ENCODE measurements around the gene PPP6R1. TPM values are rescaled to one million over a fixed set of nuclear protein-coding genes. Genes with fewer than 3 reads are reported as not detected.

Gene PPP6R1
- total and polyA plus RNA-seq, 2 of the 13 experiments (the other 11 are each of a cell fraction or from before 2014, with no cell fraction given): 25.8 to 54.0 TPM

DNA sequence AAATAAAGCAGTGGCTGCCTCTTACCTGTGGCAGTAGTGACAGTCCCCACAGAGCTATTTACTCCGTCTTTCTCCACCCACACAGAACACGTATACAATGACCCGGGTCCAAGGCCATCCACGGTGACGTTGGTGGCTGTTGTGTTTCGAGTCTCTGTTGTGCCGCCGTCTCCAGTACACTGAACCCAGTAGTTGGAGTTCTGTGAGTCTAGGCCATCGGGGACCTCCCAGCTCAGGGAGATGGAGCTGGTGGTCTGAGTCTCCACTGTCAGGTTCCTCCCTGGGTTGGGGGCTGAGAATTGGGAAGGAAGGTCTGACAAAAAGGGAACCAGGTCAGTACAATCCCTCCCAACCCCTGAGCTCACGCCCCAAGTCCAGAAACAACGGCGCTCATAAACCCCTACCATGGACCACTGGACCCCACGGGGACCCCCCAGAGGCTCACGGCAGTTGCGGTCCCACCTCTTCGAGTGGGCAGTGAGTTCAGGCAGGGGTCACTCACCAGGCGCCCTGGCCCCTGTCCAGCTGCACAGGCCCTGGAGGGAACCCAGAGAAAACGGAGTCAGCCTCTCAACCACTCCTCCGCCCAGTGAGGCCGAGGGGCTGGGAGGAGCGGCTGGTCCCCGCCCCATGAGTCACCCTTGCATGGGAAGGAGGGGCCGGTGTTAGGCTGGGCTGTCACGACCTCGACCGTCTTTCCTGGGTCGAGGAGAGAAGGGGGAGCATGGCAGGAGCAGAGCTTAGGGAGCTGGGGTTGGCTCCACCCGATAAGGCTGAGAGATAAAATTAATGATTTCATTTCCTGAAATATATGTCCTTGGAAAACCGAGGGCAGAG lies 51.9 kb downstream of the PPP6R1 start (continued):
- TF ChIP-seq, protein P1, sequence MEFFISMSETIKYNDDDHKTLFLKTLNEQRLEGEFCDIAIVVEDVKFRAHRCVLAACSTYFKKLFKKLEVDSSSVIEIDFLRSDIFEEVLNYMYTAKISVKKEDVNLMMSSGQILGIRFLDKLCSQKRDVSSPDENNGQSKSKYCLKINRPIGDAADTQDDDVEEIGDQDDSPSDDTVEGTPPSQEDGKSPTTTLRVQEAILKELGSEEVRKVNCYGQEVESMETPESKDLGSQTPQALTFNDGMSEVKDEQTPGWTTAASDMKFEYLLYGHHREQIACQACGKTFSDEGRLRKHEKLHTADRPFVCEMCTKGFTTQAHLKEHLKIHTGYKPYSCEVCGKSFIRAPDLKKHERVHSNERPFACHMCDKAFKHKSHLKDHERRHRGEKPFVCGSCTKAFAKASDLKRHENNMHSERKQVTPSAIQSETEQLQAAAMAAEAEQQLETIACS (CRISPR knock-in tag; IDR thresholded peaks at IDR 0.05): no peak
- no peak for TF ChIP-seq TEAD2 (CRISPR knock-in tag; IDR thresholded peaks at IDR 0.05)
- no peak for TF ChIP-seq ZNF121 (CRISPR knock-in tag; IDR thresholded peaks at IDR 0.05)
- no peak; the same call in 1 of the 2 replicates for TF ChIP-seq RCOR2 (CRISPR knock-in tag; IDR thresholded peaks at IDR 0.05)
- TF ChIP-seq ZNF550 (CRISPR knock-in tag; IDR thresholded peaks at IDR 0.05; ENCODE audit: borderline replicate concordance): no peak
- no peak for TF ChIP-seq HNRNPUL1 (IDR thresholded peaks at IDR 0.05; ENCODE audit: low read depth, low read length)
- 0 out of 2 replicates have a peak, but pooled peaks have one; percentile 18 for TF ChIP-seq HMG20B (CRISPR knock-in tag; conservative IDR thresholded peaks at IDR 0.05)
- TF ChIP-seq MEIS1 (CRISPR knock-in tag; IDR thresholded peaks at IDR 0.05; ENCODE audit: borderline replicate concordance): no peak
- peak; percentile 81 for TF ChIP-seq HOXA3 (CRISPR knock-in tag; IDR thresholded peaks at IDR 0.05)
- TF ChIP-seq ZNF607 (CRISPR knock-in tag; IDR thresholded peaks at IDR 0.05; ENCODE audit: borderline replicate concordance): peak; percentile 81; the same call in 1 of the 2 replicates
- TF ChIP-seq, protein P2, sequence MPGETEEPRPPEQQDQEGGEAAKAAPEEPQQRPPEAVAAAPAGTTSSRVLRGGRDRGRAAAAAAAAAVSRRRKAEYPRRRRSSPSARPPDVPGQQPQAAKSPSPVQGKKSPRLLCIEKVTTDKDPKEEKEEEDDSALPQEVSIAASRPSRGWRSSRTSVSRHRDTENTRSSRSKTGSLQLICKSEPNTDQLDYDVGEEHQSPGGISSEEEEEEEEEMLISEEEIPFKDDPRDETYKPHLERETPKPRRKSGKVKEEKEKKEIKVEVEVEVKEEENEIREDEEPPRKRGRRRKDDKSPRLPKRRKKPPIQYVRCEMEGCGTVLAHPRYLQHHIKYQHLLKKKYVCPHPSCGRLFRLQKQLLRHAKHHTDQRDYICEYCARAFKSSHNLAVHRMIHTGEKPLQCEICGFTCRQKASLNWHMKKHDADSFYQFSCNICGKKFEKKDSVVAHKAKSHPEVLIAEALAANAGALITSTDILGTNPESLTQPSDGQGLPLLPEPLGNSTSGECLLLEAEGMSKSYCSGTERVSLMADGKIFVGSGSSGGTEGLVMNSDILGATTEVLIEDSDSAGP (CRISPR knock-in tag; IDR thresholded peaks at IDR 0.05; ENCODE audit: borderline replicate concordance): peak; percentile 84; the same call in 1 of the 2 replicates
- TF ChIP-seq, protein P3, sequence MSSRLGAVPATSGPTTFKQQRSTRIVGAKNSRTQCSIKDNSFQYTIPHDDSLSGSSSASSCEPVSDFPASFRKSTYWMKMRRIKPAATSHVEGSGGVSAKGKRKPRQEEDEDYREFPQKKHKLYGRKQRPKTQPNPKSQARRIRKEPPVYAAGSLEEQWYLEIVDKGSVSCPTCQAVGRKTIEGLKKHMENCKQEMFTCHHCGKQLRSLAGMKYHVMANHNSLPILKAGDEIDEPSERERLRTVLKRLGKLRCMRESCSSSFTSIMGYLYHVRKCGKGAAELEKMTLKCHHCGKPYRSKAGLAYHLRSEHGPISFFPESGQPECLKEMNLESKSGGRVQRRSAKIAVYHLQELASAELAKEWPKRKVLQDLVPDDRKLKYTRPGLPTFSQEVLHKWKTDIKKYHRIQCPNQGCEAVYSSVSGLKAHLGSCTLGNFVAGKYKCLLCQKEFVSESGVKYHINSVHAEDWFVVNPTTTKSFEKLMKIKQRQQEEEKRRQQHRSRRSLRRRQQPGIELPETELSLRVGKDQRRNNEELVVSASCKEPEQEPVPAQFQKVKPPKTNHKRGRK (CRISPR knock-in tag; IDR thresholded peaks at IDR 0.05): no peak
- TF ChIP-seq, protein P4, sequence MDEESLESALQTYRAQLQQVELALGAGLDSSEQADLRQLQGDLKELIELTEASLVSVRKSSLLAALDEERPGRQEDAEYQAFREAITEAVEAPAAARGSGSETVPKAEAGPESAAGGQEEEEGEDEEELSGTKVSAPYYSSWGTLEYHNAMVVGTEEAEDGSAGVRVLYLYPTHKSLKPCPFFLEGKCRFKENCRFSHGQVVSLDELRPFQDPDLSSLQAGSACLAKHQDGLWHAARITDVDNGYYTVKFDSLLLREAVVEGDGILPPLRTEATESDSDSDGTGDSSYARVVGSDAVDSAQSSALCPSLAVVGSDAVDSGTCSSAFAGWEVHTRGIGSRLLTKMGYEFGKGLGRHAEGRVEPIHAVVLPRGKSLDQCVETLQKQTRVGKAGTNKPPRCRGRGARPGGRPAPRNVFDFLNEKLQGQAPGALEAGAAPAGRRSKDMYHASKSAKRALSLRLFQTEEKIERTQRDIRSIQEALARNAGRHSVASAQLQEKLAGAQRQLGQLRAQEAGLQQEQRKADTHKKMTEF (CRISPR knock-in tag; IDR thresholded peaks at IDR 0.05): peak; percentile 81; the same call in 1 of the 2 replicates
- TF ChIP-seq RFXAP (CRISPR knock-in tag; IDR thresholded peaks at IDR 0.05; ENCODE audit: borderline replicate concordance): peak; percentile 49; the same call in 1 of the 2 replicates
- no peak for TF ChIP-seq ZNF7 (CRISPR knock-in tag; IDR thresholded peaks at IDR 0.05)
- 0 out of 2 replicates have a peak, but pooled peaks have one; percentile 4 for TF ChIP-seq KAT2B (IDR thresholded peaks at IDR 0.05; ENCODE audit: borderline replicate concordance, low read depth, low read length)
- TF ChIP-seq SKI (IDR thresholded peaks at IDR 0.05; ENCODE audit: partially characterized antibody): peak; percentile 55
- TF ChIP-seq ZNF841 (CRISPR knock-in tag; IDR thresholded peaks at IDR 0.05; ENCODE audit: borderline replicate concordance): no peak
- TF ChIP-seq, protein P5, sequence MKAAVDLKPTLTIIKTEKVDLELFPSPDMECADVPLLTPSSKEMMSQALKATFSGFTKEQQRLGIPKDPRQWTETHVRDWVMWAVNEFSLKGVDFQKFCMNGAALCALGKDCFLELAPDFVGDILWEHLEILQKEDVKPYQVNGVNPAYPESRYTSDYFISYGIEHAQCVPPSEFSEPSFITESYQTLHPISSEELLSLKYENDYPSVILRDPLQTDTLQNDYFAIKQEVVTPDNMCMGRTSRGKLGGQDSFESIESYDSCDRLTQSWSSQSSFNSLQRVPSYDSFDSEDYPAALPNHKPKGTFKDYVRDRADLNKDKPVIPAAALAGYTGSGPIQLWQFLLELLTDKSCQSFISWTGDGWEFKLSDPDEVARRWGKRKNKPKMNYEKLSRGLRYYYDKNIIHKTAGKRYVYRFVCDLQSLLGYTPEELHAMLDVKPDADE (CRISPR knock-in tag; IDR thresholded peaks at IDR 0.05): no peak
- 0 out of 2 replicates have a peak, but pooled peaks have one; percentile 37 for TF ChIP-seq AKAP8 (CRISPR knock-in tag; IDR thresholded peaks at IDR 0.05)
